ENCODE results near the gene TP63. TPM values are rescaled to one million over a fixed set of nuclear protein-coding genes. Genes with fewer than 3 reads are reported as not detected.

Gene TP63
- total and polyA plus RNA-seq, 2 experiments from 2014 or later, result not detected

DNA sequence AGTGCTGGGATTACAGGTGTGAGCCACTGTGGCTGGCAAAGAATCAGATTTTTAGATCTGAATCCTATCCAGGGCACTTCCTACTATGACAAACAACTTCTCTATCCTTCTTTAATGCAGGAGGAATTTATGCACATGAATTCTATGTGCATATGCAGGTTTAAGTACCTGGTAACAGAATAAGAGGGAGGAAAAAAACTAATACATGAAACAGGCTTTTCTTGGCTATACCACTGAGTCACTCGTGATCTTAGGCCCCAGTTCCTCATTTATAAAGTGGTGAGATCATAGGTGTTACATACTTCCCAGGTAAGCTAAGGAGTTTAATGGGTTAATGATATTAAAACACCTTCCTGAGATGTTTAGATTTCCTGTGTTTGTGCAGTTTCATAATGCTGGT lies 108.2 kb downstream of the TP63 start (continued):
- TF ChIP-seq ZNF114 (CRISPR knock-in tag; IDR thresholded peaks at IDR 0.05), result no peak
- TF ChIP-seq EZH2 (IDR thresholded peaks at IDR 0.05; ENCODE audit: low read depth, unreplicated experiment), result no peak
- TF ChIP-seq, protein P1, sequence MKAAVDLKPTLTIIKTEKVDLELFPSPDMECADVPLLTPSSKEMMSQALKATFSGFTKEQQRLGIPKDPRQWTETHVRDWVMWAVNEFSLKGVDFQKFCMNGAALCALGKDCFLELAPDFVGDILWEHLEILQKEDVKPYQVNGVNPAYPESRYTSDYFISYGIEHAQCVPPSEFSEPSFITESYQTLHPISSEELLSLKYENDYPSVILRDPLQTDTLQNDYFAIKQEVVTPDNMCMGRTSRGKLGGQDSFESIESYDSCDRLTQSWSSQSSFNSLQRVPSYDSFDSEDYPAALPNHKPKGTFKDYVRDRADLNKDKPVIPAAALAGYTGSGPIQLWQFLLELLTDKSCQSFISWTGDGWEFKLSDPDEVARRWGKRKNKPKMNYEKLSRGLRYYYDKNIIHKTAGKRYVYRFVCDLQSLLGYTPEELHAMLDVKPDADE (IDR thresholded peaks at IDR 0.05), result no peak
- no peak for TF ChIP-seq EZH2phosphoT487 (IDR thresholded peaks at IDR 0.05; ENCODE audit: unreplicated experiment)
- TF ChIP-seq NANOG (IDR thresholded peaks at IDR 0.05; ENCODE audit: borderline replicate concordance), result no peak

- Histone ChIP-seq H3K27ac (ENCODE audit: low read depth) (no peak overlapping the region), H3K4me1 (ENCODE audit: insufficient read depth) (peaks cover 6% of the 10 kb centered on the region; the same call in 1 of the 2 replicates), H2AFZ (no peak overlapping the region), H3F3A (replicated peaks; ENCODE audit: low read depth) (no peaks in the 10 kb centered on the region), H3K36me3 (ENCODE audit: insufficient read depth) (no peaks in the 10 kb centered on the region), H3K9me2 (ENCODE audit: insufficient read depth) (no peaks in the 10 kb centered on the region), H3K79me2 (replicated peaks; ENCODE audit: insufficient read depth) (no peaks in the 10 kb centered on the region), H4K20me1 (replicated peaks; ENCODE audit: insufficient read depth) (no peaks in the 10 kb centered on the region), H3K4me3 (no peak overlapping the region), H3K4me2 (no peak overlapping the region), H3K27me3 (ENCODE audit: insufficient read depth) (no peaks in the 10 kb centered on the region)
- Mint-ChIP-seq H3K27me3 (ENCODE audit: insufficient read depth, low read depth, poor library complexity) (no peaks in the 10 kb centered on the region), H3K4me3 (no peak overlapping the region), H3K36me3 (ENCODE audit: low read depth) (no peaks in the 10 kb centered on the region), H3K9me3 (no peaks in the 10 kb centered on the region), H3K27ac (no peak overlapping the region; the same call in 1 of the 2 replicates), H3K4me1 (peaks cover 9% of the 10 kb centered on the region; the same call in 2 of the 3 replicates)
- TF ChIP-seq POLR2AphosphoS5 (IDR thresholded peaks at IDR 0.05; ENCODE audit: low read depth), result no peak
- TF ChIP-seq STAT1 (IDR thresholded peaks at IDR 0.05; ENCODE audit: unreplicated experiment), result no peak
- TF ChIP-seq ZNF331 (CRISPR knock-in tag; IDR thresholded peaks at IDR 0.05; ENCODE audit: low read depth), result no peak
- no peak for TF ChIP-seq ZNF114 (CRISPR knock-in tag; IDR thresholded peaks at IDR 0.05)
- no peak for TF ChIP-seq CREB1 (CRISPR knock-in tag; IDR thresholded peaks at IDR 0.05; ENCODE audit: low read depth)
- TF ChIP-seq JUNB (IDR thresholded peaks at IDR 0.05; ENCODE audit: unreplicated experiment), result no peak
- TF ChIP-seq, protein P2, sequence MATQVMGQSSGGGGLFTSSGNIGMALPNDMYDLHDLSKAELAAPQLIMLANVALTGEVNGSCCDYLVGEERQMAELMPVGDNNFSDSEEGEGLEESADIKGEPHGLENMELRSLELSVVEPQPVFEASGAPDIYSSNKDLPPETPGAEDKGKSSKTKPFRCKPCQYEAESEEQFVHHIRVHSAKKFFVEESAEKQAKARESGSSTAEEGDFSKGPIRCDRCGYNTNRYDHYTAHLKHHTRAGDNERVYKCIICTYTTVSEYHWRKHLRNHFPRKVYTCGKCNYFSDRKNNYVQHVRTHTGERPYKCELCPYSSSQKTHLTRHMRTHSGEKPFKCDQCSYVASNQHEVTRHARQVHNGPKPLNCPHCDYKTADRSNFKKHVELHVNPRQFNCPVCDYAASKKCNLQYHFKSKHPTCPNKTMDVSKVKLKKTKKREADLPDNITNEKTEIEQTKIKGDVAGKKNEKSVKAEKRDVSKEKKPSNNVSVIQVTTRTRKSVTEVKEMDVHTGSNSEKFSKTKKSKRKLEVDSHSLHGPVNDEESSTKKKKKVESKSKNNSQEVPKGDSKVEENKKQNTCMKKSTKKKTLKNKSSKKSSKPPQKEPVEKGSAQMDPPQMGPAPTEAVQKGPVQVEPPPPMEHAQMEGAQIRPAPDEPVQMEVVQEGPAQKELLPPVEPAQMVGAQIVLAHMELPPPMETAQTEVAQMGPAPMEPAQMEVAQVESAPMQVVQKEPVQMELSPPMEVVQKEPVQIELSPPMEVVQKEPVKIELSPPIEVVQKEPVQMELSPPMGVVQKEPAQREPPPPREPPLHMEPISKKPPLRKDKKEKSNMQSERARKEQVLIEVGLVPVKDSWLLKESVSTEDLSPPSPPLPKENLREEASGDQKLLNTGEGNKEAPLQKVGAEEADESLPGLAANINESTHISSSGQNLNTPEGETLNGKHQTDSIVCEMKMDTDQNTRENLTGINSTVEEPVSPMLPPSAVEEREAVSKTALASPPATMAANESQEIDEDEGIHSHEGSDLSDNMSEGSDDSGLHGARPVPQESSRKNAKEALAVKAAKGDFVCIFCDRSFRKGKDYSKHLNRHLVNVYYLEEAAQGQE (IDR thresholded peaks at IDR 0.05; ENCODE audit: unreplicated experiment), result no peak
- TF ChIP-seq NANOG (IDR thresholded peaks at IDR 0.05; ENCODE audit: borderline replicate concordance), result no peak
- no peak for ATAC-seq
- no peak for DNase-seq (ENCODE audit: low spot score)
Measured at GRCh38 chr3:189740156-189740555, 109.0 kb downstream of the TP63 start.

Data from GM23338 (cell line).